GM12801 (cell line): Measurements from ENCODE around the gene PLBD2.

ENCODE experiments used
- CTCF ChIP-seq: IDR thresholded peaks from one replicate; pipeline ENCODE4 v1.5.1; 2011; ENCODE audit warnings: control low read depth; ENCODE audit not compliant: insufficient read length; ENCODE audit errors: extremely low read depth

Gene PLBD2

GRCh38 chr12:113373440-113373839 lies 15.1 kb downstream of the PLBD2 start:
- TF ChIP-seq CTCF = no peak

GRCh38 chr12:113373969-113374368 lies 15.6 kb downstream of the PLBD2 start:
- TF ChIP-seq CTCF = no peak

GRCh38 chr12:113374823-113375428 lies 16.5 kb downstream of the PLBD2 start:
- no peak for TF ChIP-seq CTCF

DNA sequence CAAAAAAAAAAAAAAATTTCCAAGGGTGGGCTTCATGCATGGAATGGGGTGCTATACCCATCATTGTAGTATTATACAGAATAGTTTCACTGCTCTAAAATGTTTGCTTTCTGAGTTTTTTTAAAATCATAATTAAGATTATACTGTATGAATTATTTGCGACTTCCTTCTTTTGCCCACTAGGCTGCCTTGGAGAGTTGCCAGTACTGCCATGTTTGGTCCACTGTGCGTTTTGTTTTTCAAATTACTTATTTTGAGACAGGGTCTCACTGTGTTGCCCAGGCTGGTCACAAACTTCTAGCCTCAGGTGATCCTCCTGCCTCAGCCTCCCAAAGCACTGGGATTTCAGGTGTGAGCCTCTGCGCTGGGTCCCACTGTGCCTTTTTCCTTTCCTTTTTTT lies 19.9 kb downstream of the PLBD2 start:
- TF ChIP-seq CTCF = no peak

GRCh38 chr12:113381220-113381619 lies 22.8 kb downstream of the PLBD2 start:
- no peak for TF ChIP-seq CTCF

DNA sequence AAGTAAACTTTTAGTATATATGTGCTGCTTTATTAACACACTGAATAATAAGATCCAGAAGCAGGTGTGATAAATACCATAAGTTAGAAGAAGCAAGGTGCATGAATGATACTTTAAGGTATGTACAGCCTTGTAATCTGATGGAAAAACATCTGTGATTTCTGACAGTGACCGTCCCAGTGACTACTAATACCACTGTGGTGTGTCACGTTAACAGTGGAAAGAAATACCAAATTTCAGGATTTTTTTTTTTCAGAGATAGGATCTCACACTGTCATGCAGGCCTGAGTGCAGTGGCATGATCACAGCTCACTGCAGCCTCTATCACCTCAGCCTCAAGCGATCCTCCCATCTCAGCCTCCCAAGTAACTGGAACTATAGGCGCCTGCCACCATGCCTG lies 23.8 kb downstream of the PLBD2 start:
- no peak for TF ChIP-seq CTCF

GRCh38 chr12:113384778-113385177 lies 26.4 kb downstream of the PLBD2 start:
- TF ChIP-seq CTCF = no peak
